NCI-H1105 (cell line): ENCODE measurements around the gene HOXB3.

Experiments
- DNase-seq: peaks from one replicate; lab custom pipeline; 2025; lab: John Stamatoyannopoulos, UW

The HOXB3 gene

GRCh38 chr17:48500435-48501426, 89.3 kb downstream of the HOXB3 start:
- no peak for DNase-seq

GRCh38 chr17:48499735-48500434, 90.2 kb downstream of the HOXB3 start:
- DNase-seq = no peak

GRCh38 chr17:48499248-48499647, 90.8 kb downstream of the HOXB3 start:
- no peak for DNase-seq
